HepG2 (cell line): ENCODE data around the gene SAC3D1. TPM values are rescaled to one million over a fixed set of nuclear protein-coding genes. Genes with fewer than 3 reads are reported as not detected.

ENCODE experiments used
- ADNP ChIP-seq: sonication (generic); formaldehyde crosslinking; IDR thresholded peaks from 2 replicates; pipeline ENCODE4 v1.4.0; 2020; ENCODE audit warnings: missing genetic modification reagents
- AGO2 ChIP-seq: fragments of 200-400 bp; formaldehyde crosslinking; optimal IDR thresholded peaks from 2 replicates; pipeline ENCODE3; 2017; ENCODE audit warnings: mild to moderate bottlenecking, low read depth, low read length, moderate library complexity
- CCAR2 ChIP-seq: fragments of 200-400 bp; formaldehyde crosslinking; optimal IDR thresholded peaks from 2 replicates; pipeline ENCODE3; 2018; ENCODE audit warnings: low read depth, mild to moderate bottlenecking, low read length, moderate library complexity
- ESRRA ChIP-seq: sonication (generic); formaldehyde crosslinking; IDR thresholded peaks from 2 replicates; pipeline ENCODE4 v1.5.1; 2020; ENCODE audit warnings: mild to moderate bottlenecking, low read depth, missing genetic modification reagents
- HDAC1 ChIP-seq: sonication (generic); formaldehyde crosslinking; IDR thresholded peaks from 2 replicates; pipeline ENCODE4 v1.5.1; 2020; ENCODE audit warnings: mild to moderate bottlenecking, missing genetic modification reagents
- HDAC2 ChIP-seq: sonication (generic); formaldehyde crosslinking; IDR thresholded peaks from 2 replicates; pipeline ENCODE4 v1.4.0; 2020; ENCODE audit warnings: missing genetic modification reagents
- MTA1 ChIP-seq: sonication (generic); formaldehyde crosslinking; IDR thresholded peaks from 2 replicates; pipeline ENCODE4 v1.4.0; 2020; ENCODE audit warnings: missing genetic modification reagents, mild to moderate bottlenecking, borderline replicate concordance
- PPARG ChIP-seq: conservative IDR thresholded peaks from 2 replicates; pipeline ENCODE4 v1.6.1; 2016; ENCODE audit warnings: missing biosample characterization, missing genetic modification reagents
- USF2 ChIP-seq, 2 experiments: sonication (generic) in 1 of 2; formaldehyde crosslinking in 1 of 2; IDR thresholded peaks; 2 replicates each; pipeline versions ENCODE4 v1.5.1 to v1.6.1; 2011 to 2020; ENCODE audit warnings: borderline replicate concordance in 1 of 2, low read depth in 1 of 2, low read length in 1 of 2, mild to moderate bottlenecking in 1 of 2, missing genetic modification reagents in 1 of 2, moderate library complexity in 1 of 2
- ZC3H4 ChIP-seq: sonication (generic); formaldehyde crosslinking; IDR thresholded peaks from 2 replicates; pipeline ENCODE4 v1.4.0; 2020; ENCODE audit warnings: missing genetic modification reagents, borderline replicate concordance
- ZIK1 ChIP-seq: sonication (generic); formaldehyde crosslinking; IDR thresholded peaks from 2 replicates; pipeline ENCODE4 v1.5.0; 2020; ENCODE audit warnings: mild to moderate bottlenecking, low read depth, missing genetic modification reagents, borderline replicate concordance
- ZMYM3 ChIP-seq: sonication (generic); formaldehyde crosslinking; IDR thresholded peaks from 2 replicates; pipeline ENCODE4 v1.5.1; 2020; ENCODE audit warnings: mild to moderate bottlenecking, missing genetic modification reagents
- ZNF512 ChIP-seq: sonication (generic); formaldehyde crosslinking; IDR thresholded peaks from 2 replicates; pipeline ENCODE4 v1.4.0; 2020; ENCODE audit warnings: mild to moderate bottlenecking, missing genetic modification reagents
- ZNF564 ChIP-seq: sonication (generic); formaldehyde crosslinking; IDR thresholded peaks from 2 replicates; pipeline ENCODE4 v1.8.1; 2023; ENCODE audit warnings: mild to moderate bottlenecking, missing genetic modification reagents
- ZNF772 ChIP-seq: sonication (generic); formaldehyde crosslinking; IDR thresholded peaks from 2 replicates; pipeline ENCODE4 v1.5.0; 2020; ENCODE audit warnings: mild to moderate bottlenecking, missing genetic modification reagents
- ZNF891 ChIP-seq: sonication (generic); formaldehyde crosslinking; IDR thresholded peaks from 2 replicates; pipeline ENCODE4 v1.5.0; 2020; ENCODE audit warnings: mild to moderate bottlenecking, missing genetic modification reagents
- polyA plus RNA-seq, 8 experiments: library from polyadenylated mRNA; depleted of rRNA in 3 of 8; stranded (reverse) in 7 of 8; unstranded in 1 of 8; fragments of >200 nt; fragmentation: Illumina TruSeq in 4 of 8; extraction: Trizol in 4 of 8; gene quantifications; 2 replicates each; pipeline versions ENCODE4 v1.2.1 to v1.2.3, GENCODE V29; 2011 to 2016; ENCODE audit warnings: low read depth in 4 of 8, missing spikeins in 1 of 8, mixed read lengths in 1 of 8; ENCODE audit not compliant: insufficient read depth in 1 of 8
- total RNA-seq, 5 experiments: library from RNA; depleted of rRNA; stranded (reverse); fragments of >200 nt; fragmentation: Illumina TruSeq; extraction: Trizol; gene quantifications; 2 replicates each; pipeline ENCODE4 v1.2.3, GENCODE V29; 2016; ENCODE audit warnings: low read depth in 1 of 5
- TF ChIP-seq, protein P1 (sequence below): sonication (generic); formaldehyde crosslinking; IDR thresholded peaks from 2 replicates; pipeline ENCODE4 v1.4.0; 2020; ENCODE audit warnings: mild to moderate bottlenecking, missing genetic modification reagents, borderline replicate concordance
- TF ChIP-seq, protein P2 (sequence below): sonication (generic); formaldehyde crosslinking; IDR thresholded peaks from 2 replicates; pipeline ENCODE4 v1.4.0; 2020; ENCODE audit warnings: missing genetic modification reagents, low read depth, mild to moderate bottlenecking, borderline replicate concordance
- TF ChIP-seq, protein P3 (sequence below): sonication (generic); formaldehyde crosslinking; IDR thresholded peaks from 2 replicates; pipeline ENCODE4 v1.4.0; 2020; ENCODE audit warnings: missing genetic modification reagents

The SAC3D1 gene
- total and polyA plus RNA-seq, 2 of the 13 experiments (the other 11 are each of a cell fraction or from before 2014, with no cell fraction given), result 7.4 to 36.3 TPM

GRCh38 chr11:65014726-65015227 is 26.2 kb upstream of the SAC3D1 start (continued):
- TF ChIP-seq, protein P1, sequence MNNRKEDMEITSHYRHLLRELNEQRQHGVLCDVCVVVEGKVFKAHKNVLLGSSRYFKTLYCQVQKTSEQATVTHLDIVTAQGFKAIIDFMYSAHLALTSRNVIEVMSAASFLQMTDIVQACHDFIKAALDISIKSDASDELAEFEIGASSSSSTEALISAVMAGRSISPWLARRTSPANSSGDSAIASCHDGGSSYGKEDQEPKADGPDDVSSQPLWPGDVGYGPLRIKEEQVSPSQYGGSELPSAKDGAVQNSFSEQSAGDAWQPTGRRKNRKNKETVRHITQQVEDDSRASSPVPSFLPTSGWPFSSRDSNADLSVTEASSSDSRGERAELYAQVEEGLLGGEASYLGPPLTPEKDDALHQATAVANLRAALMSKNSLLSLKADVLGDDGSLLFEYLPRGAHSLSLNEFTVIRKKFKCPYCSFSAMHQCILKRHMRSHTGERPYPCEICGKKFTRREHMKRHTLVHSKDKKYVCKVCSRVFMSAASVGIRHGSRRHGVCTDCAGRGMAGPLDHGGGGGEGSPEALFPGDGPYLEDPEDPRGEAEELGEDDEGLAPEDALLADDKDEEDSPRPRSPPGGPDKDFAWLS (CRISPR knock-in tag), result no peak; the same call in 1 of the 2 replicates
- TF ChIP-seq PPARG (no peak), ZNF772 (CRISPR knock-in tag) (0 out of 2 replicates have a peak, but pooled peaks have one; percentile 25), ESRRA (CRISPR knock-in tag) (no peak), HDAC1 (CRISPR knock-in tag) (peak; percentile 7; the same call in 1 of the 2 replicates), ADNP (CRISPR knock-in tag) (0 out of 2 replicates have a peak, but pooled peaks have one; percentile 59), ZNF512 (CRISPR knock-in tag) (no peak), ZC3H4 (CRISPR knock-in tag) (no peak), ZNF891 (CRISPR knock-in tag) (no peak; the same call in 1 of the 2 replicates), ZIK1 (CRISPR knock-in tag) (no peak), MTA1 (no peak), USF2 (IDR thresholded peaks at IDR 0.05; ENCODE audit: low read depth, low read length) (no peak), USF2 (CRISPR knock-in tag; IDR thresholded peaks at IDR 0.05; ENCODE audit: borderline replicate concordance) (no peak), CCAR2 (no peak), ZMYM3 (peak; percentile 90), ZNF564 (peak; percentile 22; the same call in 1 of the 2 replicates), HDAC2 (CRISPR knock-in tag) (peak; percentile 29; the same call in 1 of the 2 replicates), AGO2 (peak; percentile 40)
- TF ChIP-seq, protein P2, sequence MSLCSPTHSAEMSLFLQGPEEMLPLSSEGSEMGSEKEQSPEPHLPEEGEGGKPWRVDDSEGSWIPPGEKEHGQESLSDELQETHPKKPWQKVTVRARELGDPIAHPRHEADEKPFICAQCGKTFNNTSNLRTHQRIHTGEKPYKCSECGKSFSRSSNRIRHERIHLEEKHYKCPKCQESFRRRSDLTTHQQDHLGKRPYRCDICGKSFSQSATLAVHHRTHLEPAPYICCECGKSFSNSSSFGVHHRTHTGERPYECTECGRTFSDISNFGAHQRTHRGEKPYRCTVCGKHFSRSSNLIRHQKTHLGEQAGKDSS (CRISPR knock-in tag), result 0 out of 2 replicates have a peak, but pooled peaks have one; percentile 8
- TF ChIP-seq, protein P3, sequence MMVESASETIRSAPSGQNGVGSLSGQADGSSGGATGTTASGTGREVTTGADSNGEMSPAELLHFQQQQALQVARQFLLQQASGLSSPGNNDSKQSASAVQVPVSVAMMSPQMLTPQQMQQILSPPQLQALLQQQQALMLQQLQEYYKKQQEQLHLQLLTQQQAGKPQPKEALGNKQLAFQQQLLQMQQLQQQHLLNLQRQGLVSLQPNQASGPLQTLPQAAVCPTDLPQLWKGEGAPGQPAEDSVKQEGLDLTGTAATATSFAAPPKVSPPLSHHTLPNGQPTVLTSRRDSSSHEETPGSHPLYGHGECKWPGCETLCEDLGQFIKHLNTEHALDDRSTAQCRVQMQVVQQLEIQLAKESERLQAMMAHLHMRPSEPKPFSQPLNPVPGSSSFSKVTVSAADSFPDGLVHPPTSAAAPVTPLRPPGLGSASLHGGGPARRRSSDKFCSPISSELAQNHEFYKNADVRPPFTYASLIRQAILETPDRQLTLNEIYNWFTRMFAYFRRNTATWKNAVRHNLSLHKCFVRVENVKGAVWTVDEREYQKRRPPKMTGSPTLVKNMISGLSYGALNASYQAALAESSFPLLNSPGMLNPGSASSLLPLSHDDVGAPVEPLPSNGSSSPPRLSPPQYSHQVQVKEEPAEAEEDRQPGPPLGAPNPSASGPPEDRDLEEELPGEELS (CRISPR knock-in tag), result 0 out of 2 replicates have a peak, but pooled peaks have one; percentile 4
